Activated naive CD4-positive, alpha-beta T cell treated with Interleukin-2 at 50 U/mL for 16 hours (primary cell): ENCODE results near the gene WWOX.
"Not testable (repeated sequence)": the region's sequence is repeated elsewhere in the genome, so short reads cannot be mapped to it uniquely, and the experiment has no call there.

ENCODE experiments used
- DNase-seq: peaks from one replicate; pipeline ENCODE4 v3.0.0-alpha.2; 2020

Gene WWOX

DNA sequence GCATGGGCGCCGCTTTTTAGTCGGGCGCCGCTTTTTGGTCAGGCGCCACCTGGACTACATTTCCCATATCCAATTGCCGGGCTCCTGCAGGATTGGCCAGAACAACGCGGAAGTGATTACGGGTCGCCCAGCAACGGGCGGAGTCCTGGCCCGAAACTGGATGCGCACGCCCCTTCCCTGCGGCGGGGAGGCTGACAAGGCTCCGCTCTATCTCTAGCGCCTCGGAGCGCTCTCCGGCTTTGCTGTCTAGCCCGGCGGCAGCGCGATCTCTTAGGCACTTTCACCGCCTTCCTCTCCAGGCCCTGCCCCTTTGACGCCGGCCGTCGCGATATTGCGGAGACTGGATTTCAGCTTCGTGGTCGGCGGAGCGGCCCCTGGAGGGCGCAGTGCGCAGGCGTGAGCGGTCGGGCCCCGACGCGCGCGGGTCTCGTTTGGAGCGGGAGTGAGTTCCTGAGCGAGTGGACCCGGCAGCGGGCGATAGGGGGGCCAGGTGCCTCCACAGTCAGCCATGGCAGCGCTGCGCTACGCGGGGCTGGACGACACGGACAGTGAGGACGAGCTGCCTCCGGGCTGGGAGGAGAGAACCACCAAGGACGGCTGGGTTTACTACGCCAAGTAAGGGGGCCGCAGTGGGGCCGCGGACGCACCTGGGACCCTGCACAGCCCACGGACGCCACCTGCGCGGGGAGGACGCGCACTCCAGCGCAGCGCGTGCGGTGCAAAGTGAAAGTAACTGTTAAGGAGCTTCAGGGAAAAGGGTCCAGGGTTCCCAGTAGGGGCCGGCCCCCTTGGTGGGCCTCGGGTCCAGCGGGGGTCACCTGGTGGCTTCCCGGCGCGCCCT, at the start of gene WWOX:
WWOX (plus strand) TSS at position 384 of the 841 bp plus-strand sequence.
- peak; percentile 97 for DNase-seq

DNA sequence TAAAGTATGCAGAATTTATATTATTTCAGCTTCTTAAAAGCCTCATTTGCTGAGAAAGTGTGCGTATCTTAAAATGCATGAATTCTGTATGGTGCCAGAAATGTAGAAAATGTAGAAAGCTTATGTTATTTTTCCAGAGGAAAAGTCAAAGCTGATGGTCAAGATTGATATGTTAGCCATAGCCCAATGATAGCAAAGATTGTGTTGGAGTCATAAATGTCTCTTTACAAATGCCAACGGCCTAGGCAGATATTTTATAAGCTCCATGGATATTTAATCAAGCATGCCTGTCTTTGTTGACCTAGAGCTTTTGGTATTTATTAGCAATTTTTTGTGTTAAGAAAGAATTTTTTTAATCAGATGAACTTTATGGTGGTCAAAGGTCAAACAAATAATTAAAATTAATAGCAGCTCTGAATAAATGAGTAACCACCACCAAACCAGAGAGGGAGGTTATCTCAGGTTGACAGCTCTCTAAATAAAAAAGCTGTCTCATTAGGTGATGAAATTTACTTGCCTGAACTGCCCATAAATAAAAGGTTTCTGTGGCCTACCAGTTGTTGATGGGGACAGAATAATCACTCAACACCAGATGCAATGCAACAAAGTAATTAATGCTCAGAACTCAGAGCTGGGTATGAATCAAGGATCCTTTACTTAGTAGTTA, 48.6 kb upstream of the WWOX start:
- DNase-seq = no peak

DNA sequence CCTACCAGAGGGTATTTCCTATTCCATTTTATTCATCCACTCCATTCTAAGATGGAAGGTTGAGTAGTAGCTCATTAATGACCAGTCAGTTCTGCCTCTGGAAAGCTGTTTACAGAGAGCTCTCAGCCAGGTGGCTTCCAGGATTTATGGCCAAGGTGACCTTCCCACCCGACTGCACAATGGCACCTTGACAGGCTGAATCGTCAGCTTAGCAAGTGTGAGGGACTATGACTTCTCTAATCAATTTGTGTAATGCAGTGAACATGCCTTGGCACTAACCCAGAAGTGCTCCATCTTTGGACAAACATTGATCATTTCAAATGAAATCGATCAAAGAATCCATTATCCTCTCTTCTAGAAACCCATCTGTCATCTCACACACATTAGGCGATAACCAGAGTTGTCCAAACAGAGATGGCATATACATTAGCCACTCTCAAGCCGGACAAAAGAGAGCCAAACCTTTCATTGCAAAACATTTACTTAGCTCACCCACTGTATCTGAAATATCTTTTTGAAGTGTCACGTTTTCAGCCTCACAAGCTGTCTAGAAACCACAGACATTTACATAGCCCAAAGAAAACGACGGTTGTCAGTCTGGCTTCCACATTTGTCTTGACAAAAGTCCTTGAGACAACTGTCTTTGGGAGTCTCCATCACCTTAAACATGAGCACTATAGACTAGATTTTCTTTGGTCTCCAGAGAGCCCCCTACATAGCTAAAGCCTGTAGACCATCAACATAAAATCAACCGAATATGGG, 41.5 kb upstream of the WWOX start:
- no peak for DNase-seq

DNA sequence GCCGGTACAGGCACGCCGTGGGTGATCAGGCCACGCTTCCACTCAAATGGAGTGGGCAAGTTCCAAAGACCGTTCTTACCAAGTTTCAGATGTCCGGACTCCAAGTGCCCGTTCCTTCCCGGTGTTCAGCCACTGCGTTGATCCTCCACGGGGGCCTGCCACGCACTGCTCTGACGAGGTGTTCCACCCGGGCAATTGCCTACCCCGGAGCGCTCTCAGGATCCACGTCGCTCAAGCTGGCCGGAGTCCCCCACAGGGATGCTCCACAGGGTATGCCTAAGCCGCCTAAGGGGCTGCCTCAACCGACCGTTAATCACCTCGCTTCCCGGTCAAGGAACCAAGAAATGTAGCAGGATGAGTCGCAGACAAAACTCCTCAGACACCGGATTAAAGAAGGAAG, 39.6 kb upstream of the WWOX start:
- DNase-seq = not testable (repeated sequence)

DNA sequence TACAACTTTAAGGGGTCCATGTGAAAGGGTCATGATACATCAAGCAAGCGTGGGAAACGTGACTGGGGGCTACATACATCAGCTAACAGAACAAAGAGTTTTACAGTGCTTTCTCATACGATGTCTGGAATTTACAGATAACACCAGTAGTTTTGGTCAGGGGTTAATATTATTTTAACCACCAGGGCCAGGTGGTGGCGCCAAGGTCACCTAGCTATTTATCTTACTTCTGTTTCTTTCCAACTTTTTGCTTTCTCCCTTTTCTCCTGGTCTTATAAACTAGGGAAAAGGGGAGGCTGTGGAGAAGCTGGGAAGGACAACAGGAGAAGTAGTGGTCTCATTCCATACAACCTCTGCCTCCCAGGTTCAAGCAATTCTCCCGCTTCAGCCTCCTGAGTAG, 39.2 kb upstream of the WWOX start:
- no peak for DNase-seq

DNA sequence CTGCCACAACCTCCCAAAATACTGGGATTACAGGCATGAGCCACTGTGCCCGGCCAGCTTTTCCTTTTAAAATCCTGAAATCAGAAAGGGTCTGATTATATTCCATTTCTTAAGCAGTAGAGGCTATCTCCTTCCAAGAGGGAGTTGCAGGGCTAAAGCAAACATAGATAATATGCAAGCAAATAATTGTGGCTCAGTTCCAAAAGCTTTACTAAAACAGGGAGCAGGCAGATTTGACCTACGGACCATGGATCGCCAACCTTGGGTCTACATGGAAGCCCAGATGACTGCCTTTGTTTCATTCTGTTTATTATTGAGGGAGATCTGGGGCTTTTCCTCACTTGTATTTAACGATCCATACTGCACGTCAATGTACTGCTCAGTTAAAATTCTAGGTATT, 38.6 kb upstream of the WWOX start:
- DNase-seq = no peak

DNA sequence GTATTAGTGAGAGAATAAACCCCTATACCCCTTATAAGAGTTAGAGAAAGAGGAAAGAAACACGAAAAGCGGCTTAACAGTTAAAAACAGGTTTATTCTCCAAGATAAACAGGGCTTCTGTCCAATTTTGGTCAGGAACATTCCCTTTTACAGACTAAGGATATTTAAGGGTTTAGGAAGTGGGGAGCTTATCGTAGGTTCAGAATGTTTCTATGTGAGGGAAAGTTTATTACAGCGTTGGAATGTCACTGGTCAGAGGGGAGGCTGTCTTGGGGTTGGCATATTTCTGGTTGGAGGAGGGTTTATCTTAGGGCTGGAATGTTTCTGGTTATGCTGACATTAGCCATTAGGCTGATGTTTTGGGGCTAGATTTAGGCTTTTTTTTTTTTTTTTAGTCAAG, 34.1 kb upstream of the WWOX start:
- DNase-seq = no peak

DNA sequence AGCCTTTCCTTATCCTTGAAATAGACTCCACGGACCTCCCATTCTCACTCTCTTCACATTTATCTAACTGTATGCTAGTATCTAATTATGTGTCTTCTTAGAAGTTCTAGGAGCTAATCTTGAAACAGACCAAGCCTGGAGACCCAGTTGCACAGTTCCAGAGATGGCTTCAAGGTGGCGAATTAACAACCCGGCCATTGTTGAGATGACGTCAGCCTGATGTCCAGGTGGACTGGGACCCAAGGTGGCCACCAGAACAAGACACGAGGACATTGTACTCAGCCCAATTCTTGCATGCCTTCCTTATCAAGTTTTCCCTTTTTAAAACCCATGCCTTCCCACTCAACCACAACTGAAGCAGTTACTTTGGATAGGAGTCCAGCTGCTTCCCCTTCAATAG, 29.5 kb upstream of the WWOX start:
- no peak for DNase-seq

DNA sequence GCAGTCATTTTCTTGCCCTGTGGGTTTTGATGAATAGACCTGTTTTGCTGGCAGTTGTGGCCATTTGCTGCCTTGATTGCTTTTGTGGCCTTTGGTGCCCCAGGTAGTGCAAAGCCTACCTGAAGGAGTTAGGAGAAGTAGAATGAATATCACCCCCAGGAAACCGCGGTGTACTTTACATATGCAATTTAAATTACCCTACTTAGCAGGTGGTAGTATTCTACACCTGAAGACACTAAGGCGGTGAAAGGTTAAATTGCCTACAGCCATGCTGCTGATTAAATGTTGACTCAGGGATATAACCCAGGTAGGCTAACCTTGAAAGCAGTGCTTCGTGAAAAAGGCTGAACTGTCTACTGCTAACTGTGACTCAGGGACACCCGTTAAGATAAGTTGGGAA, 27.2 kb upstream of the WWOX start:
- DNase-seq = no peak

DNA sequence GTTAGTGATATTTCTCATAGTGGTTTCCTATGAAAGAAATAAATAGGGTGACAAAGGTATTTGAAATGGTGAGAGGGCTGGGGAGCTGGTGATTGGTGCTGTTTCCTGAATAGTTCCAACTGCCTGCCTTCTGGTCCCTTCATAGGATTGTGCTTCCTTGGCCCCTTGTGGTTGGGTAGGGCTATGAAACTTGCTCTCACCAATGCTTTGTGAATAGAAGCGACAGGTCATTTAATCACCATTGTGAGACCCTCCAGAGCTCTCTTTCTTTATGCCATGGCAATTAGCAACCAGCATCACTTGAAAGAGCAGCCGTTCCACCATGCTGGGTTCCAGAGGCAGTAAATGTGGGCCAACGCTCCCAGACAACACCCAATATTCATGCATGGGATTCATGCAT, 23.7 kb upstream of the WWOX start:
- no peak for DNase-seq

DNA sequence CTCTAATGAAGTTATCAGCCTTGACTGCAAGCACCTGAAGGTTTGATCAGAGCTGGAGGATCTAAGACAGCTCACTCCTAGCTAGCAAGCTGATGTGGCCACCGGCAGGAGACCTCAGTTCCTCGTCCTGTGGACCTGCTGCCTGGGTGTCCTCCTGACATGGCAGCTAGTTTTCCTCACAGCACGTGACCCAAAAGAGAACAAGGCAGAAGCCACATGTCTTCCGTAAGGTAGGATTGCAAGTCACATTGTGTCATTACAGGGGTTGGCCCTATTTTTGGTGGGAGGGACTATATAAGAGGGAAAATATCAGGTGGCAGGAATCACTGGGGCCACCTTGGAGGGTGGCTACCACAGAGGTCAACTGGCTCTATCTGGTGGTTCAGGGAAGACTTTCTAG, 18.1 kb upstream of the WWOX start:
- DNase-seq = no peak

DNA sequence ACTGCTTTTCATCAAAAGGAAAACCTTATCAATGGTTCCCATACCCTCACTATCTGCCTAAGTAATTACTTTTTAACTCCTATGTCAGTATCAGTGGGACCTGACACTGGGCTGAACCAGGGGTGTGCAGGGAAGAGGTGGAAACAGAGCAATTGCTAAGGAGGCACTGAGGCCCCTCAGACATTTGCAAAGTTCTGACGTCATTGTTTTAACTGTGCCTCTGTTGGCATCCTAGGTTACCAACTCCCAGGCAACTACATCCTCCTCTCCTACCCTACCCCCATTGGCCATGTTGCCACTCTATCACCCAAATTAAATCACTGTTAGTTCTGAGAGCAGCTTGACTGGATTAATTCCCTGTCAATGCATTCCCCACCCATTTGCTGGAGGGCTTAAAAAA, 8.0 kb upstream of the WWOX start:
- no peak for DNase-seq

DNA sequence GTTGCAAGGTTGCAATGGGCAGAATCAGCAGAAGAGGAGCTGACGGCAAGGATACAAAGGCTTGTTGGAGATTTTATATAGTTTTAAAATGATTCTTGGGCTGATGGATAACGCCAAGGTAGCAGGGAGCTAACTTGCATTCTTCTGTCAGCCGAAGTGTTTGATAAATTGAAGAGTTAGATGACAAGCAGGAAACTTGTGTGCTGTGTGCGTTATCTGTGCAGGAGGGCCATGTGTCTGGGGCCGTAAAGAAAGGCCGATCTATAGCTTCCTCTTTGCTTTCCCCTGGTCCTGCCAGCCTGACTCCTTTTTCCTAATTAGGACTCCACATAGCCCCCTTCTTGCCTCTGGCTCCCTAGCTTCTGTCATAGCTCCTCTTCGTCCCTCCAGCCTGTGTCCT, 6.7 kb upstream of the WWOX start:
- no peak for DNase-seq

DNA sequence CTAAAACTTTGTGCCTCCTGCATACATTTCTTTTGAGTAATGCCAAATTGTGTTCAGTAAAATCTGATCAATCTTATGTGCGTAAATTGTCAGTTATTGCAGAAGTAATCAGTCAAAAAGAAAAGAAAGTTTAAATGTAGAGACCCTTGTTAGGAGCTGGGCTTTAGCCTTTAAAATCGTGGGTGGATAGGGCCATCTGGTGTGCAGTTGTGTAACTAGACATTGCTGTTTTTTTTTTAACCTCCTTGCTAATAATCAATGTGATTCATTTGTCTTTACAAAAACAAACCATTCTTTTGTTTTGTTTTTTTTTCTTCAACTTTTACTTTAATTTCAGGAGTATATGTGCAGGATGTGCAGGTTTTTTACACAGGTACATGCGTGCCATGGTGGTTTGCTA, 5.3 kb upstream of the WWOX start:
- DNase-seq = no peak

DNA sequence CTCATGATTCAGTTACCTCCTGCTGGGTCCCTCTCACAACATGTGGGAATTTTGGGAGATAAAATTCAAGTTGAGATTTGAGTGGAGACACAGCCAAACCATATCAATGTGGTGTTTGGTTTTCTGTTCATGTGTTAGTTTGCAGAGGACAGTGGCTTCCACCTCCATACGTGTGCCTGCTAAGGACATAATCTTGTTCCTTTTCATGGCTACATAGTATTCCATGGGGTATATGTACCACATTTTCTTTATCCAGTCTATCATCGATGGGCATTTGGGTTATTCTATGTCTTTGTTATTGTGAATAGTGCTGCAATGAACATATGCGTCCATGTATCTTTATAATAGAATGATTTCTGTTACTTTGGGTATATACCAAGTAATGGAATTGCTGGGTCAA, 4.5 kb upstream of the WWOX start:
- DNase-seq = no peak

DNA sequence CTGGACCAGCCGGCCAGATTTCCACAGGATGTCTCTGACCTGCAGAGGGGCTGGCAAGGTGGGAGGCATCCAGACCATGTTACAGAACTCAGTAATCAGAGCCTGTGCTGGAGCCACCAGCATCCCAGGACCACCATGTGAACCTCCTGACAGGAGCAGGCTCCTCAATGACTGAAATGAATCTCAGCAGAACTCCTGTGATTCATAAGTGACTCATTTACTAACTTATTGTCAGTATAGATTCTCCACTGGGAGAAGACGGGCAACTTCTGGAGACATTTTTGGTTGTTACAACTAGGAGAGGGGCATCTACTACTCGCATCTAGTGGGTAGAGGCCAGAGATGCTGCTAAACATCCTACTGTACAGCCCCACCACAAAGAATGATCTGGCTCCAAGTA, 3.1 kb upstream of the WWOX start:
- DNase-seq = no peak

DNA sequence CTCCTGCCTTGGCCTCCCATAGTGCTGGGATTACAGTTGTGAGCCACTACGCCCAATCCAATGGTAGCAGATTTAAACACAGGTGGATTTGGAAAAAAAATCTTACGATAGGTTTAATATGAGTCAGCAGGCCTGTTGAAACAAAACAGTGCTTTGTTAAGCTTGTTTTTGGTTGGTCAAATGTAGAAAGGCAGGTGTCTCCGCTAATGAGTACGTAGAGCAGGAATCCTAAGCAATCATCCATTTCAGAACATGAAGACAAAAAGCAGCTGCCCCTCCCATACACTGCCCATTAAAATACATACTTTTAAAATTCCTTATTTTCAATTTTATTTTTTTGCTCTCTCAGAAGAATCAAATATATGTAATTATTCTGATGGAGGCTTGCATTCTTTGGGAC, 1.9 kb upstream of the WWOX start:
- no peak for DNase-seq

DNA sequence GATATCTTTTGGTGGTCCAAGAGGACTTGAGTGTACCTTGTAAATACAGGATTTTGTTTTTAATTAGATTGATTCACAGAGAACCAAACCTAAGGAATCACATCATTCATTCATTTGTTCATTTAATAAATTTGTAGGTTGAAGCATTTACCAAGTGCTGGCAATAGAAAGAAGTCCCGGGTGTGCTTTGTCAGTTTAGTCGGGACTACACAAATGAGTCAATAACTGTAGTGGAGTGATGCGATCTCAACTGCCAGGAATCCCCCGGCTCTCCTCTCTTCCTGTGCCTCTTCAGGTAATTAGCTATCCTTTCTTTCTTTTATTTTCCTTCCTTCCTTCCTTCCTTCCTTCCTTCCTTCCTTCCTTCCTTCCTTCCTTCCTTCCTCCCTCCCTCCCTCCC, 1.4 kb upstream of the WWOX start:
- no peak for DNase-seq

DNA sequence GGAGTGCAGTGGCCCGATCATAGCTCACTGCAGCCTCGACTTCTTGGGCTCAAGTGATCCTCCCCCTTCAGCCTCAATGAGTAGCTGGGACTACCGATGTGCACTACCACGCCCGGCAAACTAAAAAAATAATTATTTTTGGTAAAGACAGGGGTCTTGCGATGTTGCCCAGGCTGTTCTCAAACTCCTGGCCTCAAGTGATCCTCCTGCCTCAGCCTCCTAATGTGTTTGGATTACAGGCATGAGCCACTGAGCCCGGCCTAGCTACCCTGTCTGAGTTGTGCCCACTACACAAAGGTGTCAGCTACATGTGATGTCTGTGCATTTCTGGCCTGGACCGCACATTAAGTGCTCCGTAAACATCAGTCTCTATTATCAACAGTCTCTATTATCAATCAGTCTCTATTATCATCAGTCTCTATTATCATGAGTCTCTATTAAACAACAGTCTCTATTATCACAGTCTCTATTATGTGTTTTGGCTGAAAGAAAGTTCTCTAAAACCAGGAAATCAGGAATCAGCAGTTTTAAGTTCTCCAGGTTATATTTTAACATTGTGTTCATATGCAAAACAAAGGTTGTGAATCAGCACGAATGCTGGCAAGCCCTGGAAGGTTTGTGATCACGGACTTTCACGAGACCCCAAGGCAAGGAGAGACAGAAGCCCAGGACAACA, 721 bp upstream of the WWOX start:
- DNase-seq = no peak

DNA sequence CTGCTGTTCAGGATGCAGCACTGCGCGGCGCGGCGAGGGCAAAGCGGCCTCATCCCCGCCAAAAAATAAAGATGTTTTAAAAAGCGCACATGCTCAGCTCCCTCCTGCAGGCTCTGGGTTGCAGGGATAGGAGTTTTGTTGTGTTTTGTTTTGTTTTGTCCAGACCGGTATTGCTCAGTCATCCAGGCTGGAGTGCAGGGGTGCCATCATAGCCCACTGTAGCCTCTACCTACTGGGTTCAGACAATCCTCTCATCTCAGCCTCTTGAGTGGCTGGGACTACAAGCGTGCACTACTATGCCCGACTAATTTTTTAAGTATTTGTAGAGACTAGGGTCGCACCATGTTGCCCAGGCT, 636 bp downstream of the WWOX start:
- no peak for DNase-seq

DNA sequence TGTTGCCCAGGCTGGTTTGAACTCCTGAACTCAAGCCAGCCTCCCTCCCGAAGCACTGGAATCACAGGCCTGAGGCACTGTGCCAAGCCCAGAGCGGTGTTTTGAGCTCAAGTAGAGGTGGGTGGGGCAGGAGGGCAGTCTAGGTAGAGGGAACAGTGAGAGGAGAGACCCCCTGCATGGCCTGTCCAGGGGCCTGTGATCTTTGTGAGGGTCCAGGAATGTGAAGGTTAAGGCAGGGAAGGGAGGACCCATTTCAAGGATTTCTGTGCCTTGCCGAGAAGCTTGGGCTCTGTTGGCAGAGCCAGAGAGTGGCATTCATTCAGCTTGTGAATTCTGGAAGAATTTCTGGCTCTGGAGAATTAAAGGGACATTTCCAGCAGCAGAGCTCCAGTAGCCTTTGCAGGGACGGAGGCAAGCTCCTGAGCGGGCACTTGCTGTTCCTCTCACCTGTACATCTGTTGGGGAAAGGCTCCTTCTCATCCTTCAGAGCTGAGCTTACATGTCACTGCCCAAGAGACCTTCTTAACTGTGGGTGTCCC, 2.7 kb downstream of the WWOX start:
- no peak for DNase-seq

DNA sequence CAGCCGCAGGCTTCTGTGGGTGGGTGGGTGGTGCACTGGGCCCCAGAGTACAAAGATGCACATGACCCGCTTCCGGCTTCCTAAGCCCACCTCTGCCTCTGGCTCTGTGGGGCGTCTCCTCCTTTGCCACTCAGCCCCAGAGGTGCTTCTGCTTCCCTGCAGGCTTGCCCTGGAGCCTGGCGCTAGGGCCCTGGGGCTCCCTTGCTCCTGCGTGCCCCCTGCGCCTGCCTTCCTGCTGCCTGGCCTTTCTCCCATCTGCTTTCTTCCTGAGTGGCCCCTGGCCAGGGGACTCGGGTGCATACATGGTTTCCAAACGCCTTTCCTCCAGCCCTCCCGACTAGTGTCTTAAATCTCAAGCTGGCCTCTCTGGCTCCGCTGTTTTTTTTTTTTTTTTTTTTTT, 3.4 kb downstream of the WWOX start:
- DNase-seq = no peak

DNA sequence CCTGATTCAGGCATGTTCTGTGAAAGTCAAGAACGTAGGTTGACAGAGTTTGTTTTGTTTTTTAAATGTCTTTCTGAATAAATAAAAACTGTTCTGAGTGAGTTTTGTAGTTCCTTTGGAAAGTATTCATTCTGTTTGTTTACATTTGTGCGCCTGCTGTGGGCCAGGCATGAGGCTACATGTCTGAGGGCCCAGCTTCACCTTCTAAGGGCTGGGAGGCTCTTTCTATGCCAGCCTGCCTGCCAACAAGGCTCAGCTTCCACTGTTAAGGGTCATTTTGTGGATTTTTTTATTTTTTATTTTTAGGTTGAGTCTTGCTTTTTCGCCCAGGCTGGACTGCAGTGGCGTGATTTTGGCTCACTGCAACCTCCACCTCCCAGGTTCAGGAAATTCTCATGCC, 6.1 kb downstream of the WWOX start:
- no peak for DNase-seq
